WTC11 (cell line): ENCODE results near the gene METRN.
"Not testable (repeated sequence)": the region's sequence is repeated elsewhere in the genome, so short reads cannot be mapped to it uniquely, and the experiment has no call there.

ENCODE experiments used
- CTCF ChIP-seq: fragments of 200-600 bp; IDR thresholded peaks from 2 replicates; pipeline ENCODE4 v1.8.0; 2022; ENCODE audit warnings: antibody characterized with exemption
- KAT7 ChIP-seq: sonication (generic); formaldehyde crosslinking; IDR thresholded peaks from 2 replicates; pipeline ENCODE4 v1.8.1; 2023; ENCODE audit warnings: missing genetic modification reagents, mild to moderate bottlenecking, borderline replicate concordance
- MAX ChIP-seq: sonication (generic); formaldehyde crosslinking; IDR thresholded peaks from 2 replicates; pipeline ENCODE4 v1.8.0; 2022; ENCODE audit warnings: mild to moderate bottlenecking, missing genetic modification reagents

GRCh38 chr16:742894-743293 lies 28.0 kb downstream of the METRN start:
- TF ChIP-seq CTCF; MAX (CRISPR knock-in tag); KAT7: not testable (repeated sequence)
